ENCODE results near the gene SNX18.

DNA sequence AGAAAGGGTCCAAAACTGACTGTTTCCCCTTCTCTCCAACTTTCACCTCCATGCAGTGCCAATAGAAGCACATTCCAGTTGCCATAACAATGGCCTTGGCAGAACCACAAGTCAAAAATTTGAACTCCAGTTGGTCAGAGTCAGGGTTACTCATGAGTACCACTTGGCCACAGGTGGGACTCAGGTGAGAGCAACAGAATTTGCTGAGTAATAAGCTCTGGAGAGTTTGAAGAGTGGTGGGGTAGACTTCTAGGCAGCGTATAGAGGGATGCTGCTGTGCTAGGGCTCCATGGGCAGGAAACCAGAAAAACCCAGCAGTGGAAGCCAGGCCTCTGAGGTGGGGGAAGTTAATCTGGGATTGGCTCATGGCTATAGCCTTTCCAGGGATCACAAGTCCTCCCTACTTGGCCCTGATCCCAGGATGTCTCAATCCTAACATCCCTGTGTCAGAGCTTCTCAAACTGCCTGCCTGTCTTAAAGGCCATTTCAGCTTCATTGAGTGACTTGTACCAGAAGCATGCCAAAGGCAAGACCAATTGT lies 30.2 kb downstream of the SNX18 start:
- TF ChIP-seq POLR2A (IDR thresholded peaks at IDR 0.05; ENCODE audit: low read depth, low read length) (no peak), NR2C2 (IDR thresholded peaks at IDR 0.05; ENCODE audit: borderline replicate concordance, control insufficient read depth, insufficient read length, low read depth) (no peak), POLR2AphosphoS5 (IDR thresholded peaks at IDR 0.05; ENCODE audit: low read length) (no peak), TCF3 (IDR thresholded peaks at IDR 0.05; ENCODE audit: borderline replicate concordance, insufficient read depth, low read depth, low read length) (no peak), ZNF274 (IDR thresholded peaks at IDR 0.05; ENCODE audit: insufficient read depth, insufficient read length) (no peak), HCFC1 (IDR thresholded peaks at IDR 0.05; ENCODE audit: low read length) (no peak), MAX (IDR thresholded peaks at IDR 0.05; ENCODE audit: low read depth, low read length) (no peak), YBX1 (IDR thresholded peaks at IDR 0.05) (no peak), CTCF (IDR thresholded peaks at IDR 0.05 in 2 of 3, conservative IDR thresholded peaks at IDR 0.05 in 1 of 3; ENCODE audit: control insufficient read depth in 2 of 3, extremely low read depth in 1 of 3, insufficient read depth in 1 of 3, low read depth in 3 of 3, low read length in 3 of 3) (no peak), EED (IDR thresholded peaks at IDR 0.05; ENCODE audit: low read depth) (no peak), SIN3A (IDR thresholded peaks at IDR 0.05; ENCODE audit: low read depth, low read length) (no peak), TAF1 (IDR thresholded peaks at IDR 0.05; ENCODE audit: borderline replicate concordance, low read depth, low read length) (no peak)
- TF ChIP-seq, protein P1, sequence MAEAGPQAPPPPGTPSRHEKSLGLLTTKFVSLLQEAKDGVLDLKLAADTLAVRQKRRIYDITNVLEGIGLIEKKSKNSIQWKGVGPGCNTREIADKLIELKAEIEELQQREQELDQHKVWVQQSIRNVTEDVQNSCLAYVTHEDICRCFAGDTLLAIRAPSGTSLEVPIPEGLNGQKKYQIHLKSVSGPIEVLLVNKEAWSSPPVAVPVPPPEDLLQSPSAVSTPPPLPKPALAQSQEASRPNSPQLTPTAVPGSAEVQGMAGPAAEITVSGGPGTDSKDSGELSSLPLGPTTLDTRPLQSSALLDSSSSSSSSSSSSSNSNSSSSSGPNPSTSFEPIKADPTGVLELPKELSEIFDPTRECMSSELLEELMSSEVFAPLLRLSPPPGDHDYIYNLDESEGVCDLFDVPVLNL (IDR thresholded peaks at IDR 0.05; ENCODE audit: low read depth, low read length): no peak
